ENCODE results near the gene CLUH.

Gene CLUH

DNA sequence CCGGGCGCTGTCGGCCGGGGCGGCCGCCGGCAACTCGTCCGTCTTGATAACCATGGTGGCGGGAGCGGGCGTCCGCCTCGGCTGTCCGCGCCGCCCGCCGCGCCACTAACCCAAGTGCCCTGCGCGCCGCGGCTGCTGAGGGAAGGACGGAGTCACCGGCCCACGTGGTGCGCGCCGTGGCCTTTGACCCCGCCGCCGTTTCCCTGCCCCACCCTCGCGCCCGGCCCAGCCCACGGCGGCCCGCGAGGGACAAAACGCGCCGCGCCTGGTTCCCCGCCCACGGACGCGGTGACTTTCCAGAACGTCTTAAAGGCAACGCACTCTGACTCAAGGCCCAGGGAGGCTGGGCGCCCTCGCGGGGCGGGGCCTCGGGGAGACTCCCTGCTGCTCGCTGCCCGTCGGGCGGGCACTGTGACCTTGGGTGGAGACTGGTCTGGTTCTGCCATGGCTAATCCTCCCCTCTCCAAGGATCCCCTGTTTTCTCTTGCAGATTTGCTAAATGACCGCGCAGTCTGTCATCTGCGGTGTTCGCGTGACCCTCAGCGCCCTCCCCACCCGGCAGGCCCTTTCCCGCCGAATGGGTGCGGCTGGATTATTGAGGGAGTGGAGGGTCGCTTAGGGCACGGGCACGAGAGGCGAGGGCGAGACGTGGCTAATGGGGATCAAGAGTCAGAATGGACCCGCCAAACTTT, at the start of gene CLUH:
TSS of gene CLUH (minus strand) at position 157 of the 692 bp plus-strand sequence. CDS start at position 54, 103 bp downstream.
- DNase-seq (ENCODE audit: low spot score) = peak; percentile 96

GRCh38 chr17:2758870-2759269, 47.3 kb upstream of the CLUH start:
- no peak for DNase-seq (ENCODE audit: low spot score)

GRCh38 chr17:2755891-2756724, 44.5 kb upstream of the CLUH start:
- DNase-seq (ENCODE audit: low spot score) = no peak

GRCh38 chr17:2751491-2751890, 39.9 kb upstream of the CLUH start:
- DNase-seq (ENCODE audit: low spot score) = no peak

- DNase-seq (ENCODE audit: low spot score) = no peak
Observed at GRCh38 chr17:2750721-2751120, 39.2 kb upstream of the CLUH start.

GRCh38 chr17:2749784-2750181, 38.2 kb upstream of the CLUH start:
- DNase-seq (ENCODE audit: low spot score) = peak; percentile 60

DNA sequence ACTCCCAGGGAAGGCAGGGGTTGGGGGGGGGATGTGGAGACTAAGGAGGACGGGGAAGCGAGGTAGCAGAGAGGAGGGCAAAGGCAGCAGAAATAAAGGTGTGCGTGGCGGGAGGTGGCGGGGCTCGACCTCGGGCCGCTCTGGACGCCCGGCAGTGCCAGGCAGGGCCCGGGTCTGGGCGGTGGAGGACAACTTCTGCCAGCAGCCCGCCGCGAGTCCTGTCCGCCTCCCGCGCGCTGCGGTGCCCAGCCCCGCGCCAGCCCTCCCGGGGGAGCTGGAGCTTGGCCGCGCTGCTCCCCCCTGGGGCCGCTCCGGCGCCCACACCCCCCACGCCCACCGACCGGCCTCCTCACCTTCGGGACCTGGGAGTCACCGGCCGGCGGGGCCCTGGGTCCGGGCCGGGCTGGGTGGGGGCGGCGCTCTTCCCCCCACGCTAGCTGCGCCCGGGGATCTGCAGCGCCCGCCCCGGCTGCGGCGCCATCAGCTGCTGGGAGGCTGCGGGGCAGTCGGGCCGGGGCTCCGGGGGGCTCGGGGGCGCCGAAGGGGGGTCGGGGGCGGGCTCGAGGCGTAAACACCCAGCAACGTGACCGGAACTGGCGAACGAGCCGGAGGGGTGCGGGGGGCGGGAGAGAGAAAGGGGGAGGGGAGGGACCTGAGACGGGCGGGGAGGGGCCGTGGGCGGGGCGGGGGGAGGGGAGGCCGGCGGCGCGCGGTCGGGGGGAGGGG, 37.7 kb upstream of the CLUH start, which contains the start of gene CCDC92B:
TSS of gene CCDC92B (minus strand) at position 595 of the 726 bp plus-strand sequence. CDS start 14,507 bp downstream, outside the sequence.
- DNase-seq (ENCODE audit: low spot score) = no peak

DNA sequence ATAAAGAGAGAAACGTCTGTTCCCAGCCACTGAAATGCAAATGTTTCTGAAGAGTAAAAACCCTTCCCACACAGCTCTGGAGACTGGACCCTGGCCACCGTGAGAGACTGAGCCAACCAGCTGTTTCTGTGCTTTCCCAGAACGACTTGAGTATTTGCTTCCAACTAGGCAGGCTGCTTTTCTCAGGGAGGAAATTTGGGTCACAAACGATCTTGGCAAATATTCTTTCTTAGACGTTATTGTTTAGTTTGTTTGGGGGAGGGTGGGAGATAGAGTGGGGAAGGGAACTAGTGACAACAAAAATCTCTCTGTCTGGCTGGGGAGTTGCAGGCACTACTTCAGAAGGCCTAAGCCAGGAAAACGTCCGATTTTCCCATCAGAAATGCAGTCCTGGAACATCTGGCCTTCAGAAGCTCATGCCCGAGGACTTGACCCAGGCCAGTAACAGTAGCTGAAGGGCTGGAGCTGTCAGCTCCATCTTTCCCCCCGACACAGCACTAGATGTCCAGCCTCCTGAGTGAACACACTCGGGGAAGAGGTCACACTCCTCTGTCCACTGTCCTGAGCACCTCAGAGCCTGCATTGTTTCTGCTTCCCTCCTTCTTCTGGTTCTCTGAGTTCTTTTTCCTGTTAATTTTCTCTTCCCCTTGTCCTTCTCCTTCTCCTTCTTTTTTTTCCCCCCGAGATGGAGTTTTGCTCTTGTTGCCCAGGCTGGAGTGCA, 33.9 kb upstream of the CLUH start:
- peak; percentile 53 for DNase-seq (ENCODE audit: low spot score)

GRCh38 chr17:2737693-2738092, 26.1 kb upstream of the CLUH start:
- no peak for DNase-seq (ENCODE audit: low spot score)

GRCh38 chr17:2736956-2737355, 25.4 kb upstream of the CLUH start:
- DNase-seq (ENCODE audit: low spot score) = no peak

DNA sequence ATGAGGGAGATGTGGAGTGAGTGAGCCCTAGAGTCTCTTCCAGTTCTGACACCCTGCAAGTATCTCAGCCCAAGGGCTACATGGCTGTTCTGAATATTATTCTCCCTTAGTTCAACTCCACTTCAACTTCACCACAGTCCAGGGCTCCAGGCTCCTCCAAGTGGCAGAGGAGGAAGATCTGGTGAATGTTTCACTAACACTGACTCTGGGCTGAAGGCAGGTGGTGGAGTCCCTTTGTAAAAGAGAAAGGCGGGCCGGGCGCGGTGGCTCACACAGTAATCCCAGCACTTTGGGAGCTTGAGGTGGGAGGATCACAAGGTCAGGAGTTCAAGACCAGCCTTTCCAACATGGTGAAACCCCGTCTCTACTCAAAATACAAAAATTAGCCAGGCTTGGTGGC, 24.3 kb upstream of the CLUH start:
- DNase-seq (ENCODE audit: low spot score) = no peak

DNA sequence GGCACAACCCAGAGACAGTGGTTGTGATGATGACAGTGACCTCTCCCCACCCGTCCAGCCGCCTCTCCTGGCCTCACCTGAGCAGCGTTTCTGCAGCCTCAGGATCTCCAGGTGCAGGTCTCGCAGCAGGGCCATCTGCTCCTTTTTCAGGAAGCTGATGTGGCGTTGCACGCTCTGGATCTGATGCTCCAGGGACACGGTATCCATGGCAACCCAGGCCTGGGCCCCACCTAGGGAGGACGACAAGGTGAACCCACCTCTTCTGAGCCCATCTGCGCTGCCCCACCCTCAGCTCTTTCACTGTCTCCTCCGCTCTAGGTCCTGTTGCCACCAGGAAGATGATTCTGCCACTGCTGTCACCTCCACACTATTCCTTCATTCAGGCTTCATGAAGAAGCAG, 23.4 kb upstream of the CLUH start:
- DNase-seq (ENCODE audit: low spot score) = no peak

DNA sequence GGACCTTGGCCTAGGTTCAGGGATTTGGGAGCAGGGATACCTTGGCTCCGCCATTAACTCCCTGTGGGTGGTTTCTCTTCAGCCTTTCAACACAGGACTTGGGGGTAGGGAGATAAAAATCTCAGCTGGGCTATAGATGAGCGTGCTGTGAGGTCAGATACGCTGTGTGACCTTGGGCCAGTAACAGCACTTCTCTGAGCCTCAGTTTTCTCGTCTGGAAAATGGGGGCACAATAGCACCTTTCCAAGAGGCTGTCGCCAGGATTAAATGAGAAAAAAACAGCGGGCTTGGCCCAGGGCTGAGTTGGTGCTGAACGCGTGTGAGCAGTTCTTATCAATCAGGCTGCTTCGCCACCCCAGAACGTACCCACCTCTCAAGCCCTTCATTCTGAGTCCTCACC, 20.2 kb upstream of the CLUH start:
- DNase-seq (ENCODE audit: low spot score) = no peak

DNA sequence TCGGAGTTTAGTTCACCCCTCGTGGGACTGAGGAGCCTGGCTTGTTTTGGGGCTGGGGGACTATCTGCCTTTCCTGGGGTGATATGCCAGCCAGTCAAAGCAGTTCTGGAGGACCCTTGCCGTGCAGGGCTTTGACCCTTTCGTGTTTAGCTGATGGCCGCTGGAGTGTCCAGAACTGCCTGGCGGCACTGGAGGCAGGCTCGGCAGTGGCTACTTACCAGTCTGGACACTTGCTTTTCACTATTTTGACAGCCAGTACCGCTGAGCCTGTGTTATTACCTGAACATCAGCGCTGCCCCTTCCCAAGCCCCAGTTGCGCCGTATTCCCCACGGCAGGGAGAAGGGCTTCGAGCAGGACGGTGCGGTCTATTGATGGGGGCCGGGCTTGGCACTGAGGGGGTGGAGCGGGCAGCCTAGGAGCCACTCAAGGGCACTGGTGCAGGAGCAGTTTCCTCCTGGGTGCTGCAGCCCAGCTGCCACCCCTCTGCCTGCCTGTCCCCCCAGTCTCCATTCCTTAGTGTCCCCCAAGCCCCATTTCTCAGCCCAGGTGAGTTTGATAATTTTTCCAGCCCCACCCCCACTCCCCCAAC, 19.3 kb upstream of the CLUH start:
- DNase-seq (ENCODE audit: low spot score) = no peak

- peak; percentile 45 for DNase-seq (ENCODE audit: low spot score)
Observed at GRCh38 chr17:2724784-2725164, 13.2 kb upstream of the CLUH start.

DNA sequence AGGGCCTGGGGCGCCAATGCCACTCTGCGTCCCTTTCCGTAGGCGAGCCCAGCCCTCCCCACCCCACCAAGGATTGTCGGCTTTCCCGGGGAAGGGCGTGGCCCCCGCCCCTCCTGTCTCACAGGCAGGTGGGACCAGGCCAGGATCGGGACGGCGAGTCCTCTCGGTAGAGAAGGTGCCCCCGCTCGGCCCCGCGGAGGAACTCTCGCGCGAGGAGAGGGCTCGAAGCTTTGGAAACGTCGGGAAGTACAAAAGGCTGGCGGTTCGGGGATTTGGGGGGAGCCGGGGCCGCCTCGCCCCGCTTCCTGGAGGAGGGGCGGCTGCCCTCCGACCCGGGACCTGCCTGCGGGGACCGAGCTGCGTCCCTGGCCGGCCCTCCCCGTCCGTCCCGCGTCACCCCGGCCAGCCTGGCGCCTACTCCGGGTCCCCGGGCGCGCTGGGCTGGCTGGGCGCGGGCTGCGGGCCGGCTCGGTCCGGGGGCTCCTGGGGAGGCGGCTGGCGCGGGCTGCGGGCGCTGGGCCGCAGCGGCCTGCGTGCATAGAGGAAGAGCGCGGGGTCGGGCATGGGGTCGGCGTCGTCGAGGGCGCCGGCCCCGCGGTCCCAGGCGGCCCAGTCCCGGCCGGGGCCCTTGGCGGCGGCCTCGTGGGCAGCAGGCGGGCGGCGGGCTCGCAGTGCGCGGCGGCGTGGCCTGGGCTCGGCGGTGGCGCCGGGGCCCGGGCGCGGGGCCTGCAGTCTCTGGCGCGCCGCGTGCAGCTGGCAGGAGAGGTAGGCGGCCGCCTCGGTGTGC, 12.6 kb upstream of the CLUH start:
- DNase-seq (ENCODE audit: low spot score) = no peak

DNA sequence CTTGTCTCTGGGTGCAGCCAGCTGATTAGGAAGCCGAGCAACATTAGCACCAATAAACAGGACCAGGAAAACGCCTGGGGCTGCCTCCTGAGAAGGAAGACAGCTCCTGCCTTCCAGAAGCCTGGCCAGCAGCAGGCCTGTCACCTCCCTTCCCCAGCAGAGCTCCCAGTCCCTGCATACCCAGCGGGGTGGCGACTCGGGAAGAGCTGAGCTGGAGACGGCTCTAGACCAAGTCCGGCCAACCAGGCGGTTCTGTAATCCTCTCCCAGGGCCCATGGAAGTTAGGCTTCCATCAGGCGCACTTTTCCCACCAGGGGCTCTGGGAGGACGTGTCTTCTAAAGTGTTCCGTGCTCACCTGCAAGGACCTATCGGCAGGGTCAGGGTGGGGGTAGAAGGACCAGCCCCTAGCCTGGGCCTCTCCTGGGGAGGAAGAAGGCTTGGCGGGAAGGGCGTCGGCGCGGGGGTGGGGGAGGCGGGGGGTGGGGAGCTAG, 12.0 kb upstream of the CLUH start:
- DNase-seq (ENCODE audit: low spot score) = no peak

- no peak for DNase-seq (ENCODE audit: low spot score)
Observed at GRCh38 chr17:2722611-2723010, 11.0 kb upstream of the CLUH start.

- no peak for DNase-seq (ENCODE audit: low spot score)
Observed at GRCh38 chr17:2721603-2722002, 10.0 kb upstream of the CLUH start.

DNA sequence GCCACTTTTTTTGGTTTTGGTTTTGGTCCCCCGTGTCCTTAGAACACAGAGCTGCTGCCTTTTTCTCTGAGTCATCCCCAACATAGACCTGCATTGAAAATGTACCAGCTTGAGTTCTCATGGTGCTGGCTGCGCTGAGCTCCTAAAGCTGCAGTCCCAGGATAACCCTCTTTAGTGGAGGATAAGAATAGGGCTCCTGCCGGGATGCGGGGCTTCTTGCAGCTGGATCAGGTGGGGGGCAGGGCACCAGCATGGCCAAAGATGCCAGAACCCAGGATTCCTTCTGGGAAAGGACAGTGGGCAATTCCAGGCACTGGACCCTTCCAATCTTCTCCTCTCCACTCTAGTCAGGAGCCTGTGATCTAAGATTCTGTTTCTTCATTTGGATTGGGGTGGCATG, 8.3 kb upstream of the CLUH start:
- no peak for DNase-seq (ENCODE audit: low spot score)
